Effector memory CD4-positive, alpha-beta T cell (primary cell): ENCODE results near the gene FGFBP1.

Experiments
- DNase-seq, 3 donors: peaks; one replicate each; pipeline ENCODE4 v3.0.0-alpha.2; 2020
- H3K27ac ChIP-seq: 2 replicates; pipeline ENCODE4 v1.7.0; 2013; ENCODE audit warnings: mild to moderate bottlenecking, low read length, moderate library complexity; ENCODE audit not compliant: insufficient read depth, poor library complexity, severe bottlenecking
- H3K27me3 ChIP-seq: replicated peaks from 2 replicates; pipeline ENCODE4 v1.7.0; 2013; ENCODE audit warnings: mild to moderate bottlenecking, low read length; ENCODE audit not compliant: insufficient read depth, control insufficient read depth, poor library complexity, severe bottlenecking
- H3K36me3 ChIP-seq: 2 replicates; pipeline ENCODE4 v1.7.0; 2013; ENCODE audit warnings: mild to moderate bottlenecking, low read length, moderate library complexity; ENCODE audit not compliant: control insufficient read depth, insufficient read depth
- H3K4me1 ChIP-seq: 2 replicates; pipeline ENCODE4 v1.7.0; 2013; ENCODE audit warnings: low read length, mild to moderate bottlenecking; ENCODE audit not compliant: control insufficient read depth, insufficient read depth, poor library complexity, severe bottlenecking
- H3K4me3 ChIP-seq: 2 replicates; pipeline ENCODE4 v1.7.0; 2013; ENCODE audit warnings: low read length, low read depth, mild to moderate bottlenecking; ENCODE audit not compliant: insufficient read depth, poor library complexity, severe bottlenecking
- H3K9me3 ChIP-seq: 2 replicates; pipeline ENCODE4 v1.7.0; 2013; ENCODE audit warnings: mild to moderate bottlenecking, low read length, moderate library complexity; ENCODE audit not compliant: control insufficient read depth

The FGFBP1 gene

GRCh38 chr4:15899511-15899910, 39.0 kb downstream of the FGFBP1 start:
- Histone ChIP-seq H3K4me1 (no peaks in the 10 kb centered on the region), H3K36me3 (no peaks in the 10 kb centered on the region), H3K27me3 (no peaks in the 10 kb centered on the region), H3K9me3 (no peaks in the 10 kb centered on the region), H3K4me3 (no peak overlapping the region), H3K27ac (no peak overlapping the region)
- DNase-seq, result no peak

- no peak for DNase-seq
- H3K36me3 ChIP-seq, result no peaks in the 10 kb centered on the region
- H3K4me3 ChIP-seq, result no peak overlapping the region
- H3K27ac ChIP-seq, result no peak overlapping the region
- no peaks in the 10 kb centered on the region for H3K27me3 ChIP-seq
- no peaks in the 10 kb centered on the region for H3K4me1 ChIP-seq
- H3K9me3 ChIP-seq, result no peaks in the 10 kb centered on the region
Measured at GRCh38 chr4:15898902-15899301, 39.6 kb downstream of the FGFBP1 start.

DNA sequence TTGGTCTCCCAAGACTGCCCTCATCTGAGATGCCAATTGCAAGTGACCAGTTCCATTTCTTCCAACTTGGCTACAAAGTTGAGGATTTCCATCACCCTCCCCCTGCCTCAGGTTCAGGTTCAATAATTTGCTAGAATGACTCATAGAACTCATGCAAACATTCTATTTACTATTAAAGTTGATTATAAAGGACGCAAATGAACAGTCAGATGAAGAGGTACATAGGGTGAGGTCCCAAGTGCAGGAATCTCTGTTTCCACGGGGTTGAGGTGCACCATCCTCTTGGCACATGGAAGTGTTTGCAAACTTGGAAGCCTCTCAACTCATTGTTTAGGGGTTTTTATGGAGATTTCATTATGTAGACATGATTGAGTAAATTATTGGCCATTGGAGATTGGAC, 41.0 kb downstream of the FGFBP1 start:
- H3K27me3 ChIP-seq, result no peaks in the 10 kb centered on the region
- H3K4me3 ChIP-seq, result no peak overlapping the region
- no peak for DNase-seq
- H3K9me3 ChIP-seq, result no peaks in the 10 kb centered on the region
- H3K36me3 ChIP-seq, result no peaks in the 10 kb centered on the region
- no peaks in the 10 kb centered on the region for H3K4me1 ChIP-seq
- H3K27ac ChIP-seq, result no peak overlapping the region

GRCh38 chr4:15894921-15895916, 43.3 kb downstream of the FGFBP1 start:
- no peak overlapping the region for H3K27ac ChIP-seq
- H3K4me1 ChIP-seq, result no peaks in the 10 kb centered on the region
- no peaks in the 10 kb centered on the region for H3K9me3 ChIP-seq
- DNase-seq, result no peak
- H3K36me3 ChIP-seq, result no peaks in the 10 kb centered on the region
- H3K4me3 ChIP-seq, result no peak overlapping the region
- no peaks in the 10 kb centered on the region for H3K27me3 ChIP-seq

- Histone ChIP-seq H3K36me3 (no peaks in the 10 kb centered on the region), H3K27me3 (no peaks in the 10 kb centered on the region), H3K4me3 (no peak overlapping the region), H3K27ac (no peak overlapping the region), H3K4me1 (no peaks in the 10 kb centered on the region), H3K9me3 (no peaks in the 10 kb centered on the region)
- DNase-seq, result no peak
Measured at GRCh38 chr4:15894393-15894792, 44.1 kb downstream of the FGFBP1 start.

DNA sequence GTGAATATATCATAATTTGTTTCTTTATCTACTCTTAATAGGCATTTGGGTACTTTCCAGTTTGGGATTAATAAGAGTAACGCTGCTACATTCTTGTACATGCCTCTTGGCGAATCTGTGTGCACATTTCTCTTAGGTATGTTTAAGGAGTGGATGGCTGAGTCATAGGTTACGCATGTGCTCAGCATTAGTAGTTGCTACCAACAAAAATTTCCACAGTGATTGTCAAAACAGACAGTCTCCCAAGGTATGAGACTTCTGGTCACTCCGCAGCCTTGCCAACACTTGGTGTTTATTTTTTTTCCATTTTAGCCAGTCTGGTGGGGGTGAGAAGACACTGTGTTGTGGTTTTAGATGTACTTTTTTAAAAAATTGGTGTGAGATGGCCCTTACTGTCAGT, 44.6 kb downstream of the FGFBP1 start:
- DNase-seq, result no peak
- Histone ChIP-seq H3K27me3 (no peaks in the 10 kb centered on the region), H3K4me3 (no peak overlapping the region), H3K36me3 (no peaks in the 10 kb centered on the region), H3K4me1 (no peaks in the 10 kb centered on the region), H3K27ac (no peak overlapping the region), H3K9me3 (no peaks in the 10 kb centered on the region)

- no peaks in the 10 kb centered on the region for H3K27me3 ChIP-seq
- DNase-seq, result no peak
- no peaks in the 10 kb centered on the region for H3K4me1 ChIP-seq
- H3K4me3 ChIP-seq, result no peak overlapping the region
- no peak overlapping the region for H3K27ac ChIP-seq
- H3K36me3 ChIP-seq, result no peaks in the 10 kb centered on the region
- no peaks in the 10 kb centered on the region for H3K9me3 ChIP-seq
Measured at GRCh38 chr4:15891312-15891711, 47.2 kb downstream of the FGFBP1 start.

- no peaks in the 10 kb centered on the region for H3K4me1 ChIP-seq
- no peak overlapping the region for H3K4me3 ChIP-seq
- peaks cover 3% of the 10 kb centered on the region for H3K27me3 ChIP-seq
- no peaks in the 10 kb centered on the region for H3K9me3 ChIP-seq
- H3K36me3 ChIP-seq, result no peaks in the 10 kb centered on the region
- DNase-seq, result no peak
- H3K27ac ChIP-seq, result no peak overlapping the region
Measured at GRCh38 chr4:15890246-15890829, 48.2 kb downstream of the FGFBP1 start.

DNA sequence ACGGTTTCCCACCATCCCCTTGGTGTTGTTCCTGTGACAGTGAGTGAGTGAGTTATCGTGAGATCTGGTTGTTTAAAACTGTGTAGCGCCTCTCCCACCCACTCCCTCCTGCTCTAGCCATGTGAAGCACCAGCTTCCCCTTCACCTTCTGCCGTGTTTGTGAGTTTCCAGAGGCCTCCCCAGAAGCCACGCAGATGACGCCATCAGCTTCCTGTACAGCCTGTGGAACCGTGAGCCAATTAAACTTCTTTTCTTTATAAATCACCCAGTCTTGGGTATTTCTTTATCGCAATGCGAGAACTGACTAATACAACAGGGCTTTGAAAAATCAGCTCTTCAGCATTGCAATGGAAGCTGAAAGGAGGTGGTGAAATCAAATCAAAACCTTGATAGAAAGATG, 50.0 kb downstream of the FGFBP1 start:
- Histone ChIP-seq H3K9me3 (no peaks in the 10 kb centered on the region), H3K36me3 (no peaks in the 10 kb centered on the region), H3K4me3 (no peak overlapping the region), H3K27ac (no peak overlapping the region), H3K4me1 (no peaks in the 10 kb centered on the region), H3K27me3 (peaks cover 3% of the 10 kb centered on the region)
- no peak for DNase-seq
